NOMO-1 treated with dmso at 0.1 percent for 144 hours (cell line): ENCODE results near the gene DEPP1.
"Not testable (repeated sequence)": the region's sequence is repeated elsewhere in the genome, so short reads cannot be mapped to it uniquely, and the experiment has no call there.

ENCODE experiments used
- DNase-seq: peaks from one replicate; lab custom pipeline; 2025; ENCODE audit not compliant: unreplicated experiment; lab: John Stamatoyannopoulos, UW

DEPP1 gene, protein sequence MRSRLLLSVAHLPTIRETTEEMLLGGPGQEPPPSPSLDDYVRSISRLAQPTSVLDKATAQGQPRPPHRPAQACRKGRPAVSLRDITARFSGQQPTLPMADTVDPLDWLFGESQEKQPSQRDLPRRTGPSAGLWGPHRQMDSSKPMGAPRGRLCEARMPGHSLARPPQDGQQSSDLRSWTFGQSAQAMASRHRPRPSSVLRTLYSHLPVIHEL

DNA sequence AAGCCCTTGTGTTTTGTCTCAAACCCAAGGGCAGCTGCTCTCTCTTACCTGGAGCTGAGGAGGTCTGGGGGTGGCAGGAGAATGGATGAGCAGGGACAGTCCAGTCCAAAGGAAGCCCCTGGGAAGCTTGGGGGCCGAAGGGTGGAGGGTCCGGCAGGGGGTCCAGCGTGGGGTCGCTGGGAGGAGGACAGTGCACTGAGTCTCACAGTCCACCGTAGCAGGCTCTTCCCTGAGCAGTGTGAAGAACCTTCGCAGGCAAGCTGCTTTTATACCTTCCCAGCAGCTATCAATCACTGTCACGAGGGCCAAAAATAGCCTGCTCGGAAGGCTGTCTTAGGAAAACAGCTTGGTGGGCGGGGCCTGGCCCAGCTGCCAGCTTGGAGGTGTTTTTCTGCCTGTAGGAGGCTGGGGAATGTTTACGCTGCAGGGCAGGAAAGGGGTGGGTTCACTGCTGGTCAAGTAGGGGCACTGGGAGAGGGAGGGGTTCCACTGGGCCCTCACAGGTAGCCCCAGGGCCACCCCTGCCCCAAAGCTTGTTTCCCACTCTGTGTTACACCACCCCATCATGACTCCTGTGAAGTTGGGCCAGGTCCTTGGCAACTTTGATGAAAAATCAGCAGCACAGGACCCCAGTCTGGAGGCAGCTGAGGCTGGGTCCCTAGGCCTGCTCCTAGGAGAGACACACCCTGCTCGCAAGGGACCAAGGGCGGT lies at the start of gene DEPP1:
Gene DEPP1, minus strand, starts transcription at position 240 of the 711 bp plus-strand sequence. CDS start 779 bp downstream, outside the sequence.
- DNase-seq, result no peak

DNA sequence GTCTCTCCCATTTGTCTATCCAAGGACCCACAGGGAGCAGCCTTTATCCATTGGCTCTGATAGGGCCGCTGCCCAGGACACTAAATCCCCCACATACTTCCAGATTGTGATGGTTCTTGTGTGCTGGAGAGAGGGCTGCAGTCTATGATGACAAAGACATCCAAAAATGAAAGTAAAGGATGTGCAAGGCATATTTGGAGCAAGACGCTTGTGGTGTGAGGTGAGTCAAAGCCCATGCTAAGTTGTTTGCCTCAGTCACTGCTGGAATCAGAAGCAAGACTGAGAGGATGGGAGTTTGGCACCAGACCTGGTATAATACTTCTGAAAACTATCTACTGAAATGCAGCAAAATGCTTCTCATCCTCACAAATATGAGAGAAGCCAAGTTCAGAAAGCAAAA lies 44.8 kb upstream of the DEPP1 start:
- no peak for DNase-seq

DNA sequence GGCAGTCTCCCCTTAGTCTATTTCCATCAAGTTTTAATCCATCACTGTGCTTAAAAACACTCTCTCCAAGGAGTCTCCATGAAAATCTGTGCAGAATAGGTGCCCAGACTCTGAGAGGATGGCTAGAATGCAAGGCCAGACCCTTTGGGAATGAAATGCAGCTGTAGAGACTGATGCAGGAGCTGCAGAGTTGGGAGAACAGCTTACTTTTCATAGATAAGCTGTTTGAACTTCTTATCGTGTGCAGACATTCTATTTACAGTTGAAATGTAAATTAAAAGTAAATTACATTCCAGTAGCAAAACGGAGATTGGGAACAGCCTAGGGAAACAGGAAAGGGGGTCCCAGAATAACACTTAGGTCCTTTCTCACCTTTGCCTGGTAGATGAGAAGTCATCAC lies 37.0 kb upstream of the DEPP1 start:
- no peak for DNase-seq

DNA sequence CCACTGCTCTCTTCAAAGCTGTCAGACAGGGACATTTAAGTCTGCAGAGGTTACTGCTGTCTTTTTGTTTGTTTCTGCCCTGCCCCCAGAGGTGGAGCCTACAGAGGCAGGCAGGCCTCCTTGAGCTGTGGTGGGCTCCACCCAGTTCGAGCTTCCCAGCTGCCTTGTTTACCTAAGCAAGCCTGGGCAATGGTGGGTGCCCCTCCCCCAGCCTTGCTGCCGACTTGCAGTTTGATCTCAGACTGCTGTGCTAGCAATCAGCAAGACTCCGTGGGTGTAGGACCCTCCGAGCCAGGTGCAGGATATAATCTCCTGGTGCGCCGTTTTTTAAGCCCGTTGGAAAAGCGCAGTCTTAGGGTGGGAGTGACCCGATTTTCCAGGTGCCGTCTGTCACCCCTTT lies 35.9 kb upstream of the DEPP1 start:
- DNase-seq, result not testable (repeated sequence)

DNA sequence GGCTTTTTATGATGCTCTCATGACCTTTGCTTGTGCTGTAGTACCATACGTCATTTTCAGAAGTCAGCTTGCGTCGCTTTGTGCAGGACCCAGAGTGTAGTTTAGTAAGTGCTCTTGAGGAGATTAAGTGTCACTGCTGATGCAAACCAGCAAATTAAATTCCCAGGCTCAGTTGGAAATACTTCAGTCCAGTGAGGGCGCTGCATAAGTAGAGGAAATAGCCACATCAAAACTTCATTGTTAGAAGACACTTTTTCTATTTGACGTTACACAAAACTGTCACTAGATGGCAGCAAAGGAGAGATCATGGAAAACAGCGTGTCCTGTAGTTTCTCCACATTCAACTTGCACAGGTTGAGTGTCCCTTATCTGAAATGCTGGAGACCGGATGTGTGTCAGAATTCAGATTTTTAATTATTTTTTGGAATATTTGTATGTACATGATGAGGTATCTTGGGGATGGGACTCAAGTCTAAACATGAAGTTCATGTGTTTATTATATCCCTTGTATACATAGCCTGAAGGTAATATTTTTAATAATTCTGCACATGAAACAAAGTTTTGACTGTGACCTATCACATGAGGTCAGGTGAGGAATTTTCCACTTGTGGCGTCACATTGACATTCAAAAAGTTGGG lies 30.0 kb upstream of the DEPP1 start:
- DNase-seq, result peak; percentile 51

DNA sequence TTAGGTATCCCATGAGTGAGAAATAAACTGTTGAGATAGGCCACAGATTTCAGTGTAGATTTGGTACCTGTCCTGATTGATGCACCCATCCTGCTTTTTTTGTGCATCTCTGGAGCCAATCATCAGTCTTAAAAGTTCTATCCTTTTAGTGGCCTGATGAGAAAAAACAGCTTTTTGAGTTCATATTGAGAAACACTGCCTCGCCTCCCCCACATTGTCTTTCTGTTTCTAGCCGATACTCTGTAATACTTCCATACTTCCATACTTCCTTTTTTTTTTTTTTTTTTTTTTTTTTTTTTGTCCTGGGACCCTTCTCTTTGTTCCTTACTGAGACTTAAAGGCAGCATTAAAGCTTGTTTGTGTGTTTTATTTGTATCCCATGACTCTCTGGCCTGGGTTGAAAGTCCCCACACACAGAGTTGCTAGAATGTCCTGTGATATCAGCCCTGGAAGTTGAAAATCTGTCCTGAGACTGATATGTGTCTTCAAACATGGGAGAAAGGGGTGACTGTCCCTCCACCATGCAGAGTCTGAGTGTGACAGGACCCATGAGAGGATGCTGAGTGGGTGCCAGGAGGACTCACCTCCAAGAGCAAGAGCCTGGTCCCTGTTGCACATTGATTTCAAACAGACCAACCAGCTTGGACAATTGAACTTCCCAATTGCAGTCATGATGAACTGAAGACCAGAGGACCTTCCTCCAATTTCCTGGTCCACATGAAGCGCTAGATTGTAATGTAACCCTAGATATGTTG lies 27.8 kb upstream of the DEPP1 start:
- DNase-seq, result no peak

DNA sequence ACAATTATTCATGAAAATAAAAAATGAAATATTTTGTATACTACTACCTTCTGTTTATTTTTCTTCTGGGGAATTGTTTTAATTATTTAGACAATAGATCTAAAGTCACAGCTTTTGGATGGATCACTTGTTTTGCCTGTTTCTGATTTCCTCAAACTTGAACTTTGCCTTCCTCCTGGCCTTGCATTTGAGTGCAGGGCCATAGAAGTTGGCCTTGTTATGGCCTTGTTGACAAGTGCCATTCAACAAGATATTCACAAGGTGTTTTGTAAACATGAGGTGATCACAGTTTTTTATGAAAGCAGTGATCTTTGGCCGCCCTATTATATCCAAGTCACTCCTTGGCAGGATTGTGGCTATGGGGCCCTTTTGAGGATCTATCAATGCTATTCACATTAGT lies 26.7 kb upstream of the DEPP1 start:
- DNase-seq, result no peak

DNA sequence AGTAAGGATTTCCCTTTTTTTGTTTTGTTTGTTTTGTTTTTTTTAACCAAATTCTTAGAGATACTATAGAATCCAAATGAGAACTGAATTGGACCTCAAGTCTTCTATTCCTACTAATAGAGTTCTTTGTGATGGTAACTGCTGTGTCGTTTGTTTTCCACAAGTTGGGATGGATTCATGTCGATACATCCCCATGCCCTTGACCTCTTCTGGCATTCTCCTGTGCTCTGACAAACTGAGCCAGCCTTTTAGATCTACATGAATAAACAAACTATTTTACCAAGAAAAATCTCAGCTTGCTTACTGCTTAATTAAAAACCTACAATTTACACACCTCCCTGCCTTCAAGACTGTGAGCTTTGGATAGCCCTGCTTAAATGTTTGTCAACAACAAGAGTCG lies 26.1 kb upstream of the DEPP1 start:
- no peak for DNase-seq

DNA sequence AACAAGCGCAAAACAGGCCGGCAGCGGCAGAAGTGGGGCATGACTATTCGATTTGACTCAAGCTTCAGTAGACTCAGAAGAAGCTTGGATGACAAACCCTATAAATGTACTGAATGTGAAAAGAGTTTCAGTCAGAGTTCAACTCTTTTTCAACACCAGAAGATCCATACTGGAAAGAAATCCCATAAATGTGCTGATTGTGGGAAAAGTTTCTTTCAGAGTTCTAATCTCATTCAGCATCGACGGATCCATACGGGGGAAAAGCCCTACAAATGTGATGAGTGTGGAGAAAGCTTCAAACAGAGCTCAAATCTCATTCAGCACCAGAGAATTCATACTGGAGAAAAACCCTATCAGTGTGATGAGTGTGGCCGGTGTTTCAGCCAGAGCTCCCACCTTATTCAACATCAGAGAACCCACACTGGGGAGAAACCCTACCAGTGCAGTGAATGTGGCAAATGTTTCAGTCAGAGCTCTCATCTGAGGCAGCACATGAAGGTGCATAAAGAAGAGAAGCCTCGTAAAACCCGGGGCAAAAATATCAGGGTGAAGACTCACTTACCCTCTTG lies 24.9 kb upstream of the DEPP1 start:
- no peak for DNase-seq

DNA sequence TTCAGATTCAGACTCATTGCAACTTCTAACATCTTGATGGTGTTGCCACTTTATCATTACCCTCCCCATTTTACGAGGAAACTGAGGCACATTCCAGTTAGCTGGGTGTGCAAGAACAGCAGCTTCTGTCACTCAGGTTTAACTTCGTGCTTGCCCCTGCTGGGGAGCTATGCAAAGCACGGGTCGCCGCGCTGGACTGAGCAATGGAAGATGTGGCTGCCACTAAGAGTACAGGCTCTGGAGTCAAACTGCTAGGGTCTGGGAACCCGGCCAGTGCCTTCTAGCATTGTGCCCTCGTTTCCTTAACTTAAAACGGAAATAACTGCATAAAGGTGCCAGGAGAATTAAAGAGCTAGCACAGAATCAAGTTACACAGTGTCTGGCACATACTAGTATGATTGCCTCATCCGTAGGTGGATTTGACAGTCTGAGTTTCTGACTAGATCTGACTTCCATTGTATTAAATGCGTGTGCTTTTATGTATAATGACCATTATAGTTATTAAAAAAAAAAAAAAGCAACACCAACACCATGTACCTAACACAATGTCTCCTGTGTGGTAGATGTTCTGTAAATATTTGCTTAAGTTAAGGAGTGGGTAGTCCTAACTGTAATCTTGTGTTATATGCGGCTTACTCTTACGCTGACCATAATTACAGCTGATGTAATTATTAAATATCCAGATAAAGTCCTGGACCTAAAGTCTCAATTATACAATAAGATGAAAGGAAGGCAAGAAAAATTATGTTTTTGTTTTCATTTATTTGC lies 23.0 kb upstream of the DEPP1 start:
- DNase-seq, result peak; percentile 54

DNA sequence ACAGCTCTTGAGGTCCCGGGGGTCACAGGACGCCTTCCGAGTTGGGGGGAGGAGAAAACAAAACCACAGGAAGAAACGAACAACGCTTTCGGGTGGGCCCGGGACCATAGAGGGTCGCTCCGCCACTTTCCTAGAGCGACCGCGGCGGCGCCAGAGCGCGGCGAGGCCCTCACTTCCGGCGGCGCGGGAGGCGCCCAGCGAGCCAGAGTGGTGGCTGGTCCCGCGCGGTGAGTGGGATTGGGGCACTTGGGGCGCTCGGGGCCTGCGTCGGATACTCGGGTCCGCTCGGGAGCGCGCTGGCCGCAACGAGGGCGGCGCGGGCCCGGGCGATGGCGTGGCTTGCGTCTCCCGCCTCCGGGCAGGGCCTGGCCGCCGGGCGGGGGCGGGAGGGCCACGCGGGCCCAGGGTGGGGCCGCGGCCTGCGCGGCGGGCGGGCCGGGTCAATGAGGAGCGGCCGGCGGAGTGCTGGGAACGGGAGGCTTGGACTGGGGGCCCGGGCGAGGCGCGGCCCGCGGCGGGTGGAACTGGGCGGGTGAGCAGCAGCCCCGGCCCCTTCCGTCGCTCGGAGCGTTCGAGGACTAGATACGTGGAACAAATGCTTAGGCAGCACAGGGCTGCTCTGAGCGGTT lies 22.3 kb upstream of the DEPP1 start, which contains the start of gene ZNF22:
Gene ZNF22, plus strand, starts transcription at position 172 of the 629 bp plus-strand sequence. CDS start 2,446 bp downstream, outside the sequence.
- DNase-seq, result peak; percentile 84

DNA sequence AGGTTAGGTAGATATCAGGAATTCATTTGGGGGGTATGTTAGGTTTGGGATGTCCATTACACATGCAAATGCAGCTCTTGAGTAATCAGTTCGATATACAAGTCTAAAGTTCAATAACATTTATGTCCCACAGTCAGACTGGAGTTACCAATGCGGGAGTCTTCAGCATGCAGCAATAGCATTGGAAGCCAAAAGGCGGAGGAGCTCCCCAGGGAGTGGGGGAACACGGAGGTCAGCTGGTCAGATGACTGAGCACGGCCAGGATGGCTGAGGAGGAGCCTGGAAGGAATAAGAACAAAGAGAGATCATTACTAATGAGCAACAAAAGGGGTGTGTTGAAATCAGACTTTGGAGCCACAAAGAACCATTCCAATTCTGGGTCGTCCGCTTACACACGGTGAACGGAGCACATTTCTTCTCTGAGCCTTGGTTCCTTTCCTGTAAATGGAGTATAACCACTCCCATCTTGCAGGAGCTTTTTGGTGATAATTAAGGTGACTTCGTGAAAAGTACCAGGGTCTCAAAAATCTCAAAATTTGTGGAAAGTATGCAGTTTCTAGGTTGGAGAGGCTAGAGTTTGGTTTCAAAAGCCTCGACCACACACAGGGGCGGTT lies 21.6 kb upstream of the DEPP1 start:
- DNase-seq, result no peak

DNA sequence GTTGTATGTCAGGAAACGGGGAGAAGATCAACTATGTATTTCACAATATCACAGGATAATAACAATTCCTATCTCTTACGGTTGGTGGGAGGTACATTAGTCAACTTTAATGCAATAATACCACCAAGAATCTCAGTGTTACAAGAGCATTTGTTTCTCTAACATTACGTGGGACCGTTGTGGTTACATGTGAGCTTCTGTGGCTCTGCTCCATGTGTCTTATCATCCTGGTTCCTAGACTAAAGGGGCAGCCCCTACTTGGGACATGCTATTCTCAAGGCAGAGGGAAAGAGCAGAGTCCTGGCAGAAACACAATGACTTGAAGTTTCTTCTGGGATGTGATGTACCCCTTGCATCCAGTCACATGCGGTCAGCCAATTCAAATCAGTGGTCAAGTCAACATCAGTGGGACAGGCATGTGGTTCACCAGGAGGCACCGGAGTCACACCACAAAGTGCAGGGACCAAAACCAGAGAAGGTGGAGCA lies 19.6 kb upstream of the DEPP1 start:
- DNase-seq, result no peak

DNA sequence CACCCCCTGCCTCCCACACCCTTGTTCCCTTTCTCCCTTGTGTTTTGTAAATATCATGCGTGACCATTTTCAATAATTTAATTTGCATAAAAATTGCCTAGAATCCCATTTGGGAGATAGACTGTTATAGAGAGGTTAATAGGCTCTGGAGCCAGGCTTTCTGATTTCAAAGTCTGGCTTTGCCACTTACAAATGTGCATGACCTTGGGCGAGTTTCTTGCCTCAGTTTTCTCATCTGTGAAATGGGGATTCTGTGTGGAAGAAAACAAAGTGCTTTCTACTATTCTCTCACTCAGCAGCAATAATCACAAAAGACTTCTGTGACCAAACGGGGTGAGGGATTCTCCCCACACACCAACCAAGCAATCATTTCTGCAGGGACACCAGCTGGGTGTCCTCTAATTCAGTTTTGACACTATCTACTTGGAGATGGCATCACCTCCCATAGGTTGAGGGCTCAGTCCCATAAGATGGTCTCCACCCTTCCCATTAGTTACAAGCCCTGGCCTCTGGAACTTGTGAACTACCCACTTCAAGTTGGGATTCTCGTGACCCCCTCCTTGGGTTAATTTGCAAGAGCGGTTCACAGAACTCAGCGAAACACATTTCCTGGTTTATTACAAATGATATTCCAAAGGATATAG lies 18.6 kb upstream of the DEPP1 start:
- DNase-seq, result no peak

DNA sequence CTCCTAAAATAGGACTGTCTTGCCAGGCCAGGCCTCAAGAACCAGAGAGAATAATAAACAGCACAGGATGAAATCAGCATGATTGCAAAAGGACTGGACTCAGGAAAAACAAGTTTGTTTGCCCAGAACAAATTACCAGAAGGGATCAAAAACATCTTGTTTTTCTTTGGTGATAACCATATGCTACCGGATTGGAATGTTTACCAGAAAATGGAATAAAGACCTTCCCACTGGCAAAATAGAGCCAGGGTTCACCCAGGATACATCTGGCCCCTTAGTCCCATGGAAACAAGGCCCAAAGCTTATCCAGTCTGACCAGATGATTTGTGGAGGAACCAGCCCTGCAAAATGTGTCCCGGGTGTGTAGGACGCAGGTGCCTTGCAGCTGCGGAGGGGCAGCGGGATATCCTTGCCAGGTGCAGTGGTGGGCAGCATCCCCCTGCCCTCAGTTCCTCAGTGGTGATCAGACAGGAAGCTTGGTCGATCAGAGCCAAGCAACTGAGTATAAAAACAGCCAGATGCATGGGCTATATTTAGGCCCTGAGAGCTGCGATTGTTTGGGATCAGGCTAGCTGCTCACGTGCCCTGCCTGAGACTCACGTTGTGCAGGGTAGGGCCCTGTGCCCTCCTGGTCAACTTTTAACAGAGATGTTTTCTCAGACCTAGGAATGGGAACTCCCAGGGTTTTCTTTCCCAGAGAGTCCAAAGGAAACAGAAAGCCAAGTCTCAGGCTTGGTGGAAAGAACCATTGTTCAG lies 17.5 kb upstream of the DEPP1 start:
- no peak for DNase-seq

DNA sequence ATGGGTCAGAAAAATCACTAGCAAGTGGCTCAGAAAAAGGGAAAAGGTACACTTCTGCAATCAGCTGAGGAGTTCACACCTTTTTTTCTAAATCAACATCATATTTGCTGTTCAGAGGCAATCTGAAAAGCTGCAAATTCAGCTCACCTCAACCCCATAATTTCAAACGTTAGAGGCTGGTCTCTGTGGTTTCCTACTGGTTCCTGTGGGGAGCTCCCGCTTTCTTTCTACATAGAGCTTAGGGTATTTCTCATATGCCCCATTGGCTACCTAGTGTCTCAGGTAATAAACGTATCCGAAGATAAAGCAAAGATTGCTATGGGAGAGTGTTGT lies 16.9 kb upstream of the DEPP1 start:
- no peak for DNase-seq

DNA sequence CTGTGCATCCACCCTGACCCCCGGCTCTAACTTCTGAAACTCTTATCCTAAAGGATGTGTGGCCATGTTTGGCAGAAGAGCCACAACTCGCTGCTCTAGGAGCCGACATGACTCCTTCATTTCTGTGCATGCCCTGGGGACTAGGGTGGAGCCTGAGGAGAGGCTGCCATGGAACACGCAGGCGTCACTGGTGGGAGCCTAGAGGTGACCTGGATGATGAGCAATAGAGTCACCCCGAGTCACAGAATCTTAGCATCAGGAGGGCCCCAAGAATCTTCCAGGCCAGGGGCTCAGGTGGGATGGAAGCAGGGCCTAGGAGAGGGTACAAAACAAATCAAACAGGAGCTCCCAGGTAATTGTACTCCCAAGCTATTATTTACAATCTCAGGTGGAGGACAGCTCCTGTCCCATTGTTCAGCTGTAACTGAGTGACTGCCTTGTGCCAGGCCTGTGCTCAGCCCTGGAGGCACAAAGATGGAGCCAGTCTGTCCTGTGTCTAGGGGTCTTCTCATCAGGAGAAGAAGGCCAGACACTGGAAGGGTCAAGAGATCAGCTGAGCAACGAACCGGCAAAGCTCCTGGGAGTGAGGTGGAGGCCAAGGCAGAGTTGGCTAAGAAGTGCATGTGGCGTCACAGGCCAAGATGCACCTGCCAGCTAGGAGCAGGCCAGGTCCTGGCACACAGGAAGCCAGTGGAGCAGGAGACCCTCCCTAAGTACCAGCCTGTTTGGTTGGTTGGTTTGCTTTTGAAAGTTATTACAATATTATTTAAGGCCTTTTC lies 16.3 kb upstream of the DEPP1 start:
- DNase-seq, result no peak
